ENCODE data around the gene SPINT1. TPM values are rescaled to one million over a fixed set of nuclear protein-coding genes. Genes with fewer than 3 reads are reported as not detected.

The SPINT1 gene
- total RNA-seq, 4 donors from 2014 or later, result 84.3 to 143 (median 113) TPM

GRCh38 chr15:40845511-40846284 lies 1.9 kb downstream of the SPINT1 start:
- intact Hi-C loops (cut with DNase I), result no loop called here
- Histone ChIP-seq H3K36me3 (no peaks in the 10 kb centered on the region), H3K27ac (peak overlapping the region; percentile 63 to 90 (median 71)), H3K4me3 (replicated peaks in 1 of 3) (peak overlapping the region in 1 of 3 donors; percentile 20), H3K4me1 (peaks cover 22 to 29% of the 10 kb centered on the region in 2 donors), H3K9me3 (no peaks in the 10 kb centered on the region), H3K27me3 (no peaks in the 10 kb centered on the region)
- WGBS, 2 donors, result 63 to 65% methylated on average over 7 of the region's 8 CpGs
- peak; percentile 62 to 74 for DNase-seq
- TF ChIP-seq CTCF (IDR thresholded peaks at IDR 0.05), result no peak
- TF ChIP-seq POLR2A (IDR thresholded peaks at IDR 0.05), result no peak

GRCh38 chr15:40846841-40847222 lies 3.0 kb downstream of the SPINT1 start:
- H3K27ac ChIP-seq, result peak overlapping the region; percentile 63 to 90 (median 71)
- peaks cover 22 to 29% of the 10 kb centered on the region in 2 donors for H3K4me1 ChIP-seq
- intact Hi-C loops (cut with DNase I), result no loop called here
- no peaks in the 10 kb centered on the region for H3K9me3 ChIP-seq
- DNase-seq, result peak in 1 of 2 donors; percentile 8
- H3K4me3 ChIP-seq (replicated peaks in 1 of 3), result no peak overlapping the region
- no peaks in the 10 kb centered on the region for H3K27me3 ChIP-seq
- TF ChIP-seq CTCF (IDR thresholded peaks at IDR 0.05) (no peak), POLR2A (IDR thresholded peaks at IDR 0.05) (no peak)
- H3K36me3 ChIP-seq, result no peaks in the 10 kb centered on the region

GRCh38 chr15:40847223-40847961 lies 3.5 kb downstream of the SPINT1 start:
- intact Hi-C loops (cut with DNase I), result no loop called here
- H3K36me3 ChIP-seq, result no peaks in the 10 kb centered on the region
- WGBS, 2 donors, result 55 to 56% methylated on average over 7 of the region's 7 CpGs
- H3K9me3 ChIP-seq, result no peaks in the 10 kb centered on the region
- peak overlapping the region; percentile 63 to 90 (median 71) for H3K27ac ChIP-seq
- TF ChIP-seq CTCF (IDR thresholded peaks at IDR 0.05) (peak in 2 of 6 experiments; percentile 25 to 28), POLR2A (IDR thresholded peaks at IDR 0.05) (peak in 1 of 2 donors; percentile 48)
- H3K27me3 ChIP-seq, result no peaks in the 10 kb centered on the region
- peak; percentile 86 to 88 for DNase-seq
- H3K4me1 ChIP-seq, result peaks cover 22 to 29% of the 10 kb centered on the region in 2 donors
- no peak overlapping the region for H3K4me3 ChIP-seq (replicated peaks in 1 of 3)

GRCh38 chr15:40850576-40851112 lies 6.8 kb downstream of the SPINT1 start:
- TF ChIP-seq POLR2A (IDR thresholded peaks at IDR 0.05) (no peak), CTCF (IDR thresholded peaks at IDR 0.05) (no peak)
- Histone ChIP-seq H3K27me3 (no peaks in the 10 kb centered on the region), H3K4me1 (peaks cover 14 to 26% of the 10 kb centered on the region in 2 donors), H3K9me3 (no peaks in the 10 kb centered on the region), H3K36me3 (peaks cover 15 to 19% of the 10 kb centered on the region in 2 donors), H3K4me3 (replicated peaks in 1 of 3) (no peak overlapping the region), H3K27ac (no peak overlapping the region)
- no peak for DNase-seq
- WGBS, 2 donors, result 89 to 93% methylated on average over 8 of the region's 8 CpGs
- intact Hi-C loops (cut with DNase I), result no loop called here
